HUDEP-2 (cell line): ENCODE results near the gene DGKD.
A peak's percentile ranks its signal among the peaks of the same experiment; 100 is the strongest.
"Not testable (repeated sequence)": the region's sequence is repeated elsewhere in the genome, so short reads cannot be mapped to it uniquely, and the experiment has no call there.

Experiments
- DNase-seq, 76 experiments: peaks; one replicate each; lab custom pipeline; 2025; ENCODE audit not compliant: unreplicated experiment in 76 of 76; lab: John Stamatoyannopoulos, UW

DGKD gene

GRCh38 chr2:233384811-233385488 lies 30.7 kb downstream of the DGKD start:
- DNase-seq, result no peak

- no peak for DNase-seq
Observed at GRCh38 chr2:233385489-233386044, 31.3 kb downstream of the DGKD start.

GRCh38 chr2:233386382-233387041 lies 32.2 kb downstream of the DGKD start:
- DNase-seq, result peak in 19 of 76 experiments; percentile 4 to 27 (median 8)

GRCh38 chr2:233387225-233387624 lies 32.9 kb downstream of the DGKD start:
- DNase-seq, result no peak

GRCh38 chr2:233387667-233388528 lies 33.6 kb downstream of the DGKD start:
- peak in 22 of 76 experiments; percentile 5 to 57 (median 26) for DNase-seq

GRCh38 chr2:233389601-233390125 lies 35.4 kb downstream of the DGKD start:
- DNase-seq, result no peak

- DNase-seq, result no peak
Observed at GRCh38 chr2:233395687-233396086, 41.4 kb downstream of the DGKD start.

GRCh38 chr2:233396726-233397665 lies 42.7 kb downstream of the DGKD start:
- not testable (repeated sequence) for DNase-seq

GRCh38 chr2:233399306-233400225 lies 45.3 kb downstream of the DGKD start:
- no peak for DNase-seq

- no peak for DNase-seq
Observed at GRCh38 chr2:233400341-233400740, 46.0 kb downstream of the DGKD start.

- no peak for DNase-seq
Observed at GRCh38 chr2:233400961-233401360, 46.7 kb downstream of the DGKD start.

- DNase-seq, result no peak
Observed at GRCh38 chr2:233402346-233402745, 48.1 kb downstream of the DGKD start.

GRCh38 chr2:233402789-233403188 lies 48.5 kb downstream of the DGKD start:
- no peak for DNase-seq

- DNase-seq, result peak in 41 of 76 experiments; percentile 4 to 66 (median 30)
Observed at GRCh38 chr2:233404222-233404621, 49.9 kb downstream of the DGKD start.

GRCh38 chr2:233406865-233407264 lies 52.6 kb downstream of the DGKD start:
- DNase-seq, result no peak

GRCh38 chr2:233407771-233408181 lies 53.5 kb downstream of the DGKD start:
- DNase-seq, result no peak

GRCh38 chr2:233408366-233409285 lies 54.3 kb downstream of the DGKD start:
- DNase-seq, result no peak
